WTC11 (cell line): ENCODE data around the gene TMEM236. TPM values are rescaled to one million over a fixed set of nuclear protein-coding genes. Genes with fewer than 3 reads are reported as not detected.

Experiments
- ATAC-seq: fragments of 200-7000 bp; cut with Tn5 transposase; 2 replicates; pipeline ENCODE4 v1.10.0; 2021; ENCODE audit warnings: mild to moderate bottlenecking, moderate library complexity
- CTCF ChIA-PET: fragments of 300-600 bp; sonication (Branson Sonifier 250); formaldehyde crosslinking; loops from one replicate; lab custom pipeline; 2021; ENCODE audit warnings: antibody characterized with exemption; lab: Charles Lee
- POLR2A ChIA-PET: fragments of 350-600 bp; sonication (Branson Sonifier 250); formaldehyde crosslinking; loops from one replicate; lab custom pipeline; 2021; ENCODE audit warnings: antibody characterized with exemption; lab: Charles Lee
- DNase-seq: peaks from one replicate; pipeline ENCODE4 v3.0.0; 2021; ENCODE audit warnings: low spot score
- H3K27ac Mint-ChIP-seq: 2 replicates; pipeline ENCODE4 v1.8.0; 2021; ENCODE audit warnings: mixed read lengths
- H3K27me3 Mint-ChIP-seq: 2 replicates; pipeline ENCODE4 v1.8.0; 2021; ENCODE audit warnings: low read depth, mild to moderate bottlenecking, moderate library complexity, mixed read lengths
- H3K36me3 Mint-ChIP-seq: 2 replicates; pipeline ENCODE4 v1.8.0; 2021; ENCODE audit warnings: mixed read lengths
- H3K4me1 Mint-ChIP-seq: 2 replicates; pipeline ENCODE4 v1.8.0; 2022; ENCODE audit warnings: mixed read lengths
- H3K4me3 Mint-ChIP-seq: 2 replicates; pipeline ENCODE4 v1.8.0; 2021; ENCODE audit warnings: mild to moderate bottlenecking, moderate library complexity, mixed read lengths
- H3K9me3 Mint-ChIP-seq: 2 replicates; pipeline ENCODE4 v1.8.0; 2021; ENCODE audit warnings: mixed read lengths
- AFF4 ChIP-seq: sonication (generic); formaldehyde crosslinking; IDR thresholded peaks from 2 replicates; pipeline ENCODE4 v1.8.1; 2023; ENCODE audit warnings: mild to moderate bottlenecking, missing genetic modification reagents, borderline replicate concordance
- ATF3 ChIP-seq: sonication (generic); formaldehyde crosslinking; conservative IDR thresholded peaks from 2 replicates; pipeline ENCODE4 v1.8.1; 2022; ENCODE audit warnings: mild to moderate bottlenecking, missing genetic modification reagents
- ESRRA ChIP-seq: sonication (generic); formaldehyde crosslinking; IDR thresholded peaks from 2 replicates; pipeline ENCODE4 v1.8.1; 2022; ENCODE audit warnings: mild to moderate bottlenecking, missing genetic modification reagents, borderline replicate concordance
- GABPB1 ChIP-seq: sonication (generic); formaldehyde crosslinking; IDR thresholded peaks from 2 replicates; pipeline ENCODE4 v1.8.1; 2023; ENCODE audit warnings: mild to moderate bottlenecking, missing genetic modification reagents
- GRHL2 ChIP-seq: fragments of 250-450 bp; sonication (Bioruptor Pico); IDR thresholded peaks from 2 replicates; pipeline ENCODE4 v1.8.0; 2022; ENCODE audit warnings: mild to moderate bottlenecking, moderate library complexity; ENCODE audit not compliant: insufficient replicate concordance, severe bottlenecking
- IRF2 ChIP-seq: sonication (generic); formaldehyde crosslinking; IDR thresholded peaks from 2 replicates; pipeline ENCODE4 v1.8.0; 2022; ENCODE audit warnings: low read depth, missing genetic modification reagents, borderline replicate concordance
- NFYB ChIP-seq: sonication (generic); formaldehyde crosslinking; conservative IDR thresholded peaks from 2 replicates; pipeline ENCODE4 v1.8.0; 2022; ENCODE audit warnings: low read depth, missing genetic modification reagents
- SP1 ChIP-seq: sonication (generic); formaldehyde crosslinking; conservative IDR thresholded peaks from 2 replicates; pipeline ENCODE4 v1.8.1; 2022; ENCODE audit warnings: missing genetic modification reagents
- ZNF396 ChIP-seq: fragments of 250-450 bp; sonication (Bioruptor Pico); IDR thresholded peaks from 2 replicates; pipeline ENCODE4 v1.8.0; 2021; ENCODE audit warnings: mild to moderate bottlenecking, moderate library complexity, borderline replicate concordance
- ZNF512 ChIP-seq: sonication (generic); formaldehyde crosslinking; IDR thresholded peaks from 2 replicates; pipeline ENCODE4 v1.8.1; 2022; ENCODE audit warnings: missing genetic modification reagents, borderline replicate concordance
- total RNA-seq: library from RNA; stranded (reverse); gene quantifications from 3 replicates; pipeline ENCODE4 v1.2.3, GENCODE V29; 2021
- TF ChIP-seq, protein P1 (sequence below): sonication (generic); formaldehyde crosslinking; IDR thresholded peaks from 2 replicates; pipeline ENCODE4 v1.8.1; 2022; ENCODE audit warnings: low read depth, mild to moderate bottlenecking, moderate library complexity, missing genetic modification reagents, borderline replicate concordance
- TF ChIP-seq, protein P2 (sequence below): sonication (generic); formaldehyde crosslinking; IDR thresholded peaks from 2 replicates; pipeline ENCODE4 v1.8.0; 2022; ENCODE audit warnings: mild to moderate bottlenecking, missing genetic modification reagents

TMEM236 gene
- total RNA-seq, 1 experiment from 2014 or later, result 0.04 TPM

GRCh38 chr10:17729630-17730029 is 22.4 kb upstream of the TMEM236 start:
- no peak overlapping the region for H3K4me3 Mint-ChIP-seq

More at GRCh38 chr10:17729630-17730029, 22.4 kb upstream of the TMEM236 start:
- Mint-ChIP-seq H3K36me3 (no peaks in the 10 kb centered on the region), H3K27ac (no peak overlapping the region), H3K9me3 (no peaks in the 10 kb centered on the region), H3K4me1 (no peaks in the 10 kb centered on the region), H3K27me3 (no peaks in the 10 kb centered on the region)
- CTCF ChIA-PET, result no interaction called here
- TF ChIP-seq GRHL2 (CRISPR knock-in tag), result no peak
- no peak for TF ChIP-seq ATF3 (CRISPR knock-in tag)
- TF ChIP-seq ZNF512, result no peak
- TF ChIP-seq, protein P1, sequence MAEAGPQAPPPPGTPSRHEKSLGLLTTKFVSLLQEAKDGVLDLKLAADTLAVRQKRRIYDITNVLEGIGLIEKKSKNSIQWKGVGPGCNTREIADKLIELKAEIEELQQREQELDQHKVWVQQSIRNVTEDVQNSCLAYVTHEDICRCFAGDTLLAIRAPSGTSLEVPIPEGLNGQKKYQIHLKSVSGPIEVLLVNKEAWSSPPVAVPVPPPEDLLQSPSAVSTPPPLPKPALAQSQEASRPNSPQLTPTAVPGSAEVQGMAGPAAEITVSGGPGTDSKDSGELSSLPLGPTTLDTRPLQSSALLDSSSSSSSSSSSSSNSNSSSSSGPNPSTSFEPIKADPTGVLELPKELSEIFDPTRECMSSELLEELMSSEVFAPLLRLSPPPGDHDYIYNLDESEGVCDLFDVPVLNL (CRISPR knock-in tag), result no peak
- no peak for TF ChIP-seq NFYB
- no peak for TF ChIP-seq GABPB1
- TF ChIP-seq IRF2 (CRISPR knock-in tag), result no peak
- TF ChIP-seq, protein P2, sequence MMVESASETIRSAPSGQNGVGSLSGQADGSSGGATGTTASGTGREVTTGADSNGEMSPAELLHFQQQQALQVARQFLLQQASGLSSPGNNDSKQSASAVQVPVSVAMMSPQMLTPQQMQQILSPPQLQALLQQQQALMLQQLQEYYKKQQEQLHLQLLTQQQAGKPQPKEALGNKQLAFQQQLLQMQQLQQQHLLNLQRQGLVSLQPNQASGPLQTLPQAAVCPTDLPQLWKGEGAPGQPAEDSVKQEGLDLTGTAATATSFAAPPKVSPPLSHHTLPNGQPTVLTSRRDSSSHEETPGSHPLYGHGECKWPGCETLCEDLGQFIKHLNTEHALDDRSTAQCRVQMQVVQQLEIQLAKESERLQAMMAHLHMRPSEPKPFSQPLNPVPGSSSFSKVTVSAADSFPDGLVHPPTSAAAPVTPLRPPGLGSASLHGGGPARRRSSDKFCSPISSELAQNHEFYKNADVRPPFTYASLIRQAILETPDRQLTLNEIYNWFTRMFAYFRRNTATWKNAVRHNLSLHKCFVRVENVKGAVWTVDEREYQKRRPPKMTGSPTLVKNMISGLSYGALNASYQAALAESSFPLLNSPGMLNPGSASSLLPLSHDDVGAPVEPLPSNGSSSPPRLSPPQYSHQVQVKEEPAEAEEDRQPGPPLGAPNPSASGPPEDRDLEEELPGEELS (CRISPR knock-in tag), result no peak
- TF ChIP-seq ZNF396 (CRISPR knock-in tag), result no peak
- TF ChIP-seq SP1 (CRISPR knock-in tag), result no peak
- TF ChIP-seq AFF4 (CRISPR knock-in tag), result no peak
- TF ChIP-seq ESRRA (CRISPR knock-in tag), result no peak
- POLR2A ChIA-PET, result no interaction called here
- ATAC-seq (no peak), DNase-seq (no peak)
